ENCODE measurements around the gene TBC1D4. TPM values are rescaled to one million over a fixed set of nuclear protein-coding genes. Genes with fewer than 3 reads are reported as not detected.

TBC1D4 gene
- total RNA-seq, 1 donor from 2014 or later: 4.8 TPM

- Mint-ChIP-seq H3K4me1 (ENCODE audit: low read depth, unreplicated experiment) (no peaks in the 10 kb centered on the region), H3K4me3 (ENCODE audit: unreplicated experiment) (no peak overlapping the region), H3K36me3 (ENCODE audit: unreplicated experiment) (no peaks in the 10 kb centered on the region), H3K27me3 (ENCODE audit: unreplicated experiment) (no peaks in the 10 kb centered on the region), H3K9me3 (ENCODE audit: unreplicated experiment) (no peaks in the 10 kb centered on the region), H3K27ac (ENCODE audit: unreplicated experiment) (no peak overlapping the region)
- no peak for DNase-seq
- TF ChIP-seq CTCF (IDR thresholded peaks at IDR 0.05; ENCODE audit: partially characterized antibody, unreplicated experiment): no peak
Measured at GRCh38 chr13:75326173-75327134, 155.5 kb downstream of the TBC1D4 start.

- Mint-ChIP-seq H3K27me3 (ENCODE audit: unreplicated experiment) (no peaks in the 10 kb centered on the region), H3K27ac (ENCODE audit: unreplicated experiment) (no peak overlapping the region), H3K36me3 (ENCODE audit: unreplicated experiment) (no peaks in the 10 kb centered on the region), H3K4me3 (ENCODE audit: unreplicated experiment) (no peak overlapping the region), H3K4me1 (ENCODE audit: low read depth, unreplicated experiment) (no peaks in the 10 kb centered on the region), H3K9me3 (ENCODE audit: unreplicated experiment) (no peaks in the 10 kb centered on the region)
- DNase-seq: no peak
- no peak for TF ChIP-seq CTCF (IDR thresholded peaks at IDR 0.05; ENCODE audit: partially characterized antibody, unreplicated experiment)
Measured at GRCh38 chr13:75325711-75326110, 156.3 kb downstream of the TBC1D4 start.

GRCh38 chr13:75324413-75324940, 157.5 kb downstream of the TBC1D4 start:
- Mint-ChIP-seq H3K27me3 (ENCODE audit: unreplicated experiment) (no peaks in the 10 kb centered on the region), H3K4me1 (ENCODE audit: low read depth, unreplicated experiment) (no peaks in the 10 kb centered on the region), H3K4me3 (ENCODE audit: unreplicated experiment) (no peak overlapping the region), H3K9me3 (ENCODE audit: unreplicated experiment) (no peaks in the 10 kb centered on the region), H3K27ac (ENCODE audit: unreplicated experiment) (no peak overlapping the region), H3K36me3 (ENCODE audit: unreplicated experiment) (no peaks in the 10 kb centered on the region)
- DNase-seq: no peak
- TF ChIP-seq CTCF (IDR thresholded peaks at IDR 0.05; ENCODE audit: partially characterized antibody, unreplicated experiment): no peak

- no peak for DNase-seq
- no peak overlapping the region for H3K27ac Mint-ChIP-seq (ENCODE audit: unreplicated experiment)
Measured at GRCh38 chr13:75321084-75321483, 160.9 kb downstream of the TBC1D4 start.

More at GRCh38 chr13:75321084-75321483, 160.9 kb downstream of the TBC1D4 start:
- Mint-ChIP-seq H3K36me3 (ENCODE audit: unreplicated experiment) (no peaks in the 10 kb centered on the region), H3K9me3 (ENCODE audit: unreplicated experiment) (no peaks in the 10 kb centered on the region), H3K4me3 (ENCODE audit: unreplicated experiment) (no peak overlapping the region), H3K27me3 (ENCODE audit: unreplicated experiment) (no peaks in the 10 kb centered on the region), H3K4me1 (ENCODE audit: low read depth, unreplicated experiment) (no peaks in the 10 kb centered on the region)
- TF ChIP-seq CTCF (IDR thresholded peaks at IDR 0.05; ENCODE audit: partially characterized antibody, unreplicated experiment): no peak

Data from glutamatergic neuron (in vitro differentiated cells).